Cardiac muscle cell (in vitro differentiated cells and primary cell): ENCODE measurements around the gene SPTB. TPM values are rescaled to one million over a fixed set of nuclear protein-coding genes. Genes with fewer than 3 reads are reported as not detected.

Source experiments
- DNase-seq, 2 donors: peaks; one replicate each; pipeline versions ENCODE4 v3.0.0 to v3.0.0-alpha.2; 2010 to 2017; ENCODE audit warnings: low read depth in 1 of 2, low spot score in 1 of 2
- H3K27ac ChIP-seq: fragments of 200-600 bp; sonication (generic); 2 replicates; pipeline ENCODE4 v1.5.1; 2016
- H3K27me3 ChIP-seq: fragments of 200-600 bp; sonication (generic); 2 replicates; pipeline ENCODE4 v1.6.0; 2016; ENCODE audit warnings: control low read depth
- H3K36me3 ChIP-seq: fragments of 200-600 bp; sonication (generic); 2 replicates; pipeline ENCODE4 v1.5.1; 2016; ENCODE audit warnings: control low read depth
- H3K4me1 ChIP-seq: fragments of 200-600 bp; sonication (generic); 2 replicates; pipeline ENCODE4 v1.8.1; 2017; ENCODE audit warnings: low read depth, mild to moderate bottlenecking, mixed run types
- H3K4me3 ChIP-seq: fragments of 200-600 bp; sonication (generic); 2 replicates; pipeline ENCODE4 v1.5.1; 2016; ENCODE audit warnings: mild to moderate bottlenecking
- H3K9me3 ChIP-seq: fragments of 200-600 bp; sonication (generic); 2 replicates; pipeline ENCODE4 v1.5.1; 2017; ENCODE audit warnings: low read depth, mild to moderate bottlenecking, control low read depth
- polyA plus RNA-seq: library from polyadenylated mRNA; unstranded; fragments of >200 nt; fragmentation: Nextera tagmentation; extraction: Ambion mirVana; gene quantifications from 2 replicates; pipeline ENCODE4 v1.2.1, GENCODE V29; 2016
- total RNA-seq: library from RNA; depleted of rRNA; stranded (reverse); fragments of >200 nt; gene quantifications from 2 replicates; pipeline ENCODE4 v1.2.3, GENCODE V29; 2016
- TF ChIP-seq, protein P1 (sequence below): IDR thresholded peaks from 2 replicates; pipeline ENCODE4 v1.5.1; 2012; ENCODE audit warnings: low read depth, mild to moderate bottlenecking, low read length

The SPTB gene
- total and polyA plus RNA-seq, 2 experiments from 2014 or later: 9.2 to 9.9 TPM

DNA sequence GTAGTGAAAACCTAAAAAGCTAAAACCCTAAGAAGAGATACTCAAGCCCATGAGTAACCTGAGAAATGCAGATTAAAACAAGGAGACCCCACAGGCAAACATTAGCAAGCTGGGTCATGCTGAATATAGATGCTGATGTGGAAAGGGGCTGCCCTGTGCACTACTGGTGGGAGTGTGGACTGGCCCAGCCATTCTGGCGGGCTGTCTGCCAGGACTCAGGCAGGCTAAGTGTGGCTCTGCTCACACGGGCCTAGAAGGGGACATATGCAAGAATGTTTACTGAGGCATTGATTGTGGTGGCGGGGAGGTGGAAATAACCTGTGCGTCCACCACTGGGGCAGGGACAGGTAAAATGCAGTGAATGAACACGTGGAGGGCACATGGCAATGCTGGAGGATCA lies 48.3 kb downstream of the SPTB start:
- H3K9me3 ChIP-seq: no peaks in the 10 kb centered on the region
- TF ChIP-seq, protein P1, sequence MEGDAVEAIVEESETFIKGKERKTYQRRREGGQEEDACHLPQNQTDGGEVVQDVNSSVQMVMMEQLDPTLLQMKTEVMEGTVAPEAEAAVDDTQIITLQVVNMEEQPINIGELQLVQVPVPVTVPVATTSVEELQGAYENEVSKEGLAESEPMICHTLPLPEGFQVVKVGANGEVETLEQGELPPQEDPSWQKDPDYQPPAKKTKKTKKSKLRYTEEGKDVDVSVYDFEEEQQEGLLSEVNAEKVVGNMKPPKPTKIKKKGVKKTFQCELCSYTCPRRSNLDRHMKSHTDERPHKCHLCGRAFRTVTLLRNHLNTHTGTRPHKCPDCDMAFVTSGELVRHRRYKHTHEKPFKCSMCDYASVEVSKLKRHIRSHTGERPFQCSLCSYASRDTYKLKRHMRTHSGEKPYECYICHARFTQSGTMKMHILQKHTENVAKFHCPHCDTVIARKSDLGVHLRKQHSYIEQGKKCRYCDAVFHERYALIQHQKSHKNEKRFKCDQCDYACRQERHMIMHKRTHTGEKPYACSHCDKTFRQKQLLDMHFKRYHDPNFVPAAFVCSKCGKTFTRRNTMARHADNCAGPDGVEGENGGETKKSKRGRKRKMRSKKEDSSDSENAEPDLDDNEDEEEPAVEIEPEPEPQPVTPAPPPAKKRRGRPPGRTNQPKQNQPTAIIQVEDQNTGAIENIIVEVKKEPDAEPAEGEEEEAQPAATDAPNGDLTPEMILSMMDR: no peak
- H3K4me1 ChIP-seq: no peaks in the 10 kb centered on the region
- H3K27me3 ChIP-seq: no peaks in the 10 kb centered on the region
- no peak overlapping the region for H3K4me3 ChIP-seq
- H3K27ac ChIP-seq: no peak overlapping the region
- no peak for DNase-seq
- no peaks in the 10 kb centered on the region for H3K36me3 ChIP-seq

GRCh38 chr14:64830961-64831360 lies 48.7 kb downstream of the SPTB start:
- no peak for DNase-seq
- H3K36me3 ChIP-seq: no peaks in the 10 kb centered on the region
- no peaks in the 10 kb centered on the region for H3K9me3 ChIP-seq
- H3K27me3 ChIP-seq: no peaks in the 10 kb centered on the region
- H3K4me1 ChIP-seq: peaks cover 4% of the 10 kb centered on the region
- TF ChIP-seq, protein P1: no peak
- no peak overlapping the region for H3K27ac ChIP-seq
- H3K4me3 ChIP-seq: no peak overlapping the region

DNA sequence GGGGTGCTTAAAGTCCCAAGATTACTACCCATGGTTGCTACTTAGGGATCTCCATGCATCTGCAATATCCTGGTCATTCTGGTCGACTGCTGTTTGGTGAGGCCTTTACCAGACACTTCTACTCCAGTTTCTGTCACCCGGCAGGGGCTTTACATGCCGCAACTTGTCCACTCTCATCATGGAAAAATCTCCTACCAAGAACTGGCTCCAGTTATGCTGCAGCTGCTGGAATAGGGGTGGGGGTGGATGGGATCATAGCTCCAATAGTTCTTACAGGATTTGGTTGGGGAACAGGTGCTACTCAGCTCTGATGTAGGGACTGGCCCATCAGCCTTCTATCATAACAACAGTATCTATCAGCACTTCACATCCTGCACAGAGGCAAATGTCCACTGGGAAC lies 51.6 kb downstream of the SPTB start:
- no peak overlapping the region for H3K27ac ChIP-seq
- no peaks in the 10 kb centered on the region for H3K27me3 ChIP-seq
- TF ChIP-seq, protein P1: no peak
- peaks cover 14% of the 10 kb centered on the region for H3K4me1 ChIP-seq
- no peak for DNase-seq
- H3K36me3 ChIP-seq: no peaks in the 10 kb centered on the region
- no peak overlapping the region for H3K4me3 ChIP-seq
- no peaks in the 10 kb centered on the region for H3K9me3 ChIP-seq

DNA sequence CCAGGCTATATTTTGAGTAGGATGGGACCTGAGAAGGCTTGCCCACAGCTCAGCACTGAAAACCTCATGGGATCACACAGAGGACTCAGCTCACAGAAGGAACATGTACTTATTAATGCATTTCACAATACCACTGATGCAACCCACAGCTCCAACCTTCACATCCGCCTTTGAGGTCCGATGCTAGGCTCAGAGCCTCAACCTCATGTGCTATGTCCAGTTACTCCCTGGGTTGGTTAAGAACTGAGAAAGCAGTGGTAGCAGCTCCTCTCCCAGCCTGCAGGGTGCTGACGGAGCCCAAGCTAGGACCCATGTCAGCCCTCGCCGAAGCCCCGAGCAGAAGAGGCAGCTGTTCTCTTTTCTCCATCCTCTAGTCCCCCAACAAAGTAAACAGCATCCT lies 52.9 kb downstream of the SPTB start:
- H3K27ac ChIP-seq: no peak overlapping the region
- peaks cover 14% of the 10 kb centered on the region for H3K4me1 ChIP-seq
- H3K27me3 ChIP-seq: no peaks in the 10 kb centered on the region
- H3K36me3 ChIP-seq: no peaks in the 10 kb centered on the region
- H3K4me3 ChIP-seq: no peak overlapping the region
- H3K9me3 ChIP-seq: no peaks in the 10 kb centered on the region
- DNase-seq: peak in 1 of 2 donors; percentile 40
- TF ChIP-seq, protein P1: no peak

- Histone ChIP-seq H3K36me3 (no peaks in the 10 kb centered on the region), H3K9me3 (no peaks in the 10 kb centered on the region), H3K4me3 (no peak overlapping the region), H3K27me3 (no peaks in the 10 kb centered on the region), H3K27ac (peak overlapping the region; percentile 84), H3K4me1 (peaks cover 14% of the 10 kb centered on the region)
- DNase-seq: no peak
- TF ChIP-seq, protein P1: no peak
These were observed 53.4 kb downstream of the SPTB start for GRCh38 chr14:64826333-64826732.

DNA sequence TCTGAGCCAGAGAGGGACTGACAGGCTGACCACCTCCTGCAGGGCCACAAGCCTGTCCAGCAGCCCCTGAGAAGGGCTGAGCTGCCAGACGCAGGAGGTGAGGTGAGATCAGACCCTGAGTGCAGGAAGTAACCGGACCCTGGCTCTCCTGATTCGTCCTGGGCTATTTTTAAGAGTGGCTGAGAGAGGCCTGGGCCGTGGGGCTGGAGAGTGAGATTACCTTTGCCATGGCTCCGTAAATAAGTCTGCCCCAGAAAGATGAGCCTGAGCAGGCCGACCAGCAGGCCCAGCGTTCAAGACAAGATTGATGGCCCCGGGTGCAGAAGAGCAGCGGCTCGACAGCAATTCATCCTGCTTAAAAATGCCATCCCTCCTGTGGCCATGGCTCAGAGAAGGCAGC lies 54.2 kb downstream of the SPTB start:
- DNase-seq: peak in 1 of 2 donors; percentile 87
- H3K27ac ChIP-seq: peak overlapping the region; percentile 84
- H3K9me3 ChIP-seq: no peaks in the 10 kb centered on the region
- no peaks in the 10 kb centered on the region for H3K36me3 ChIP-seq
- TF ChIP-seq, protein P1: no peak
- H3K4me1 ChIP-seq: peaks cover 14% of the 10 kb centered on the region
- no peak overlapping the region for H3K4me3 ChIP-seq
- H3K27me3 ChIP-seq: no peaks in the 10 kb centered on the region
